ENCODE data around the gene WASF2.
"Not testable (repeated sequence)": the region's sequence is repeated elsewhere in the genome, so short reads cannot be mapped to it uniquely, and the experiment has no call there.

Gene WASF2

DNA sequence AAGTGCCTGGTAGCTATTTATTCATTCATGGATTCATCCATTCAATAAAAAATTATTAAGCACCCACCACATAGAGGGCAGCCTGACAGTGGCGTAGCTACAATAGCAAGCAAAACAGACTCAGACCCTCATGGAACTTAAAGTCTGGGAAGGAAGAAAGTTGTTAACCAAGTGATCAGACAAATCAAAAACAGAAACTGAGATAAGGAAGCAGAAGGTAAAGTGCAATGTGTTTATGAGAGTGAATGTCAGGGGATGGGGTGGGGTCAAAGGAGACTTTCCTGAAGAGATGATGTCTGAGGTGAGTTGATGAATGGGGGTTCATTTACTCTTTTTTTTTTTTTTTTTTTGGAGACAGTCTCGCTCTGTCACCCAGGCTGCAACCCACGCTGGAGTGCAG, 2.8 kb upstream of the WASF2 start:
- DNase-seq, result no peak

DNA sequence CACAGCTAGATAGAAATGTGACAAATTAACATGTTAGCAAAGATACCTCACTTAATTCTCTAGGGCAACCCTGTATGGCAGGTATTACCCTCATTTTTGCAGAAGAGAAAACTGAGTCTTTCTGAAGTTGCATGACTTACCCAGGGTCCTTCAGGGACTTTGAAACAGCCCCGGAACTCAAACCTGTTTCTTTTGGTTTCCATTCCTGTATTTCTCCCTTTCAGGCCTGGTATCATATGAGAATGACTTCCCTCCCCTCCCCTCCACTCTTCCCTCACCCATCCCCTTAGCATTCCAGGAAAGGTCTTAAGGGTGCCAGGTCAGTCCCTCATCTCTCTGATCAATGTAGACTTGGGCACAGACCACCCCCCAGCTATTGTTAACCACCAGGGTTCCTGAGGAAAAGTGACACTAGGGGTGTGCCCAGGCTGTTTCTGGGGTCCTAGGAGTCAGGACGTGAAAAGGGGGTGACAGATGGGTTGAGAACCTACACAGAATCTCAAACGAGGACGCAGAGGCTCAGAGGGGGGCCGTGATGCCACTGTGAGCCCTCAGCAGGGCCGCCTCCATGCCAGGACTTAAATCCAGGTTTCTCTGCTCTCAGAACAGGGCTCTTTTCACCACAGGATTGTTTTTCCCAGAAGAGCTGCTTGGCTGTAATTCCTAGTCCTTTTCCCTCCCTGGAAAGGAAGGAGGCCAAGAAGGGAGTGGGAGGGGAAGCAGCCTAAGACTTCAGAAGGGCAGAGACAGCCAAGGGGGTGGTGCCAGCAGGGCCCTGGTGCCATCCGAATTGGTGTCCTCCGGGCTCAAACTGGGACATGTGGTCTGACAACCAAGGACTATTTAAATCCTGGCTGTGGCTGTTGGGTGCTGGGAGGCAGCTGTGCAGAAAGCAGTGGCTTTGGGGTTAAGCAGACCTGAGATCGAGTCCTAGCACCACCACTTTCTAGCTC, 2.1 kb upstream of the WASF2 start:
- no peak for DNase-seq

DNA sequence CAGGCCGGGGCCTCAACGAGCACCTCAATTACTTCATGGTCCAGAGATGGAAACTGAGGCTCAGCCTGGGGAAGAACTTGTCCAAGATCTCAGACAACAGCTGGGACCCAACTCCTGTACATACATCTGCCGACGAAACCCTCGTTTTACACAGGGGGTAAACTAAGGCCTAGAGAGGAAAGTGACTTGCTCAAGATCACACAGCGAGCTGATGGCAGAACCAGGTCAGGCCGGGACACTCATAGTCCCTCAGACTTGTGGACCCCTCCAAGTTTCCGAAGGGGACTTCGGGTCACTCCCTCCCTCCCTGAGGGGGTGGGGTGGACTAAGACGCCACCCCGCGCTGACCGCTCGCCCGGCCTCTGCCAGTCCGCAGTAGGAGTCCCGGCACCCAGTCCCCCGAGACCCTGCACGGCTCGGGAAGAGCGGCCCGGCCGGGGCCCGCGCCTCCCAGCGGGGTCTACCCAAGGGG, 430 bp downstream of the WASF2 start:
- no peak for DNase-seq

- no peak for DNase-seq
Measured at GRCh38 chr1:27487966-27488884, 1.7 kb downstream of the WASF2 start.

GRCh38 chr1:27485363-27485762, 4.6 kb downstream of the WASF2 start:
- no peak for DNase-seq

- DNase-seq, result no peak
Measured at GRCh38 chr1:27483659-27484058, 6.3 kb downstream of the WASF2 start.

- DNase-seq, result no peak
Measured at GRCh38 chr1:27481994-27482620, 7.9 kb downstream of the WASF2 start.

GRCh38 chr1:27478098-27478497, 11.9 kb downstream of the WASF2 start:
- DNase-seq, result no peak

GRCh38 chr1:27476237-27476636, 13.7 kb downstream of the WASF2 start:
- no peak for DNase-seq

DNA sequence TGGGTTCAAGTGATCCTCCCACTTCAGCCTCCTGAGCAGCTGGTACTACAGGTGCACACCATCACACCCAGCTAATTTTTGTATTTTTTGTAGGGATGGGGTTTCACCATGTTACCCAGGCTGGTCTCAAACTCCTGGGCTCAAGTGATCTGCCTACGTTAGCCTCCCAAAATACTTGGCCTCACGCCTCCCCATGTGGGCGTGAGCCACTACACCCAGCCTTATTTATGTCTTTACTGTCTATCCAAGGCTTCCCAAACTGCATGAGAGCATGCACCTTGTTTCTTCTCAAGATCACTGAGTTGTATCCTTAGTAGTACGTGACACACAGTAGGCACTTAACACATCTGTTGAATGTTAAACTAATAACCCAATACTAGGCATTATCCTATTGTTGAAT, 14.2 kb downstream of the WASF2 start:
- DNase-seq, result no peak

DNA sequence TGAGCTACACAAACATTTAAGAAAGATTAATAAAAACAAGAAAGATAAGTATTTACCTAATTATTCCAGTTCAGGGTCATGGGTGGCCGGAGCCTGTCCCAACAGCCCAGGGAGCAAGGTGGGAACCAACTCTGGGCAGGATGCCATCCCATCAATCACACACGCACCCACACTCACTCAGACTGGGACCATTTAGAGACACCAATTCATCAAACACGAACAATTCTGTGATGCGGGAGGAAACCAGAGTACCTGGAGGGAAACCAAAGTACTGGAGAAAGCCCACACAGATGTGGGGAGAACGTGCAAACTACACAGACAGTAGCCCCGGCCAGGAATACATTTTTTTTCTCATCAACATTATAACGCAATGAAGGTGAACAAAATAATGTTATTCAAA, 16.2 kb downstream of the WASF2 start:
- DNase-seq, result no peak

GRCh38 chr1:27472098-27472497, 17.9 kb downstream of the WASF2 start:
- DNase-seq, result not testable (repeated sequence)

GRCh38 chr1:27471477-27471876, 18.5 kb downstream of the WASF2 start:
- DNase-seq, result no peak

- DNase-seq, result no peak
Measured at GRCh38 chr1:27469334-27469733, 20.6 kb downstream of the WASF2 start.

DNA sequence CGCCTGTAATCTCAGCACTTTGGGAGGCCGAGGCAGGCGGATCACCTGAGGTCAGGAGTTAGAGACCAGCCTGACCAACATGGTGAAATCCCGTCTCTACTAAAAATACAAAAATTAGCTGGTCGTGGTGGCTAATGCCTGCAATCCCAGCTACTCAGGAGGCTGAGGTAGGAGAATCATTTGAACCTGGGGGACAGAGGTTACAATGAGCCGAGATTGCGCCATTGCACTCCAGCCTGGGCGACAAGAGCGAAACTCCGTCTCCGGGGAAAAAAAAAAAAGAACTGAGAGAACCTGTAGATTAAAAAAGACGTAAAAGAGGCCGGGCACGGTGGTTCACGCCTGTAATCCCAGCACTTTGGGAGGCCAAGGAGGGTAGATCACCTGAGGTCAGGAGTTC, 21.6 kb downstream of the WASF2 start:
- DNase-seq, result not testable (repeated sequence)

DNA sequence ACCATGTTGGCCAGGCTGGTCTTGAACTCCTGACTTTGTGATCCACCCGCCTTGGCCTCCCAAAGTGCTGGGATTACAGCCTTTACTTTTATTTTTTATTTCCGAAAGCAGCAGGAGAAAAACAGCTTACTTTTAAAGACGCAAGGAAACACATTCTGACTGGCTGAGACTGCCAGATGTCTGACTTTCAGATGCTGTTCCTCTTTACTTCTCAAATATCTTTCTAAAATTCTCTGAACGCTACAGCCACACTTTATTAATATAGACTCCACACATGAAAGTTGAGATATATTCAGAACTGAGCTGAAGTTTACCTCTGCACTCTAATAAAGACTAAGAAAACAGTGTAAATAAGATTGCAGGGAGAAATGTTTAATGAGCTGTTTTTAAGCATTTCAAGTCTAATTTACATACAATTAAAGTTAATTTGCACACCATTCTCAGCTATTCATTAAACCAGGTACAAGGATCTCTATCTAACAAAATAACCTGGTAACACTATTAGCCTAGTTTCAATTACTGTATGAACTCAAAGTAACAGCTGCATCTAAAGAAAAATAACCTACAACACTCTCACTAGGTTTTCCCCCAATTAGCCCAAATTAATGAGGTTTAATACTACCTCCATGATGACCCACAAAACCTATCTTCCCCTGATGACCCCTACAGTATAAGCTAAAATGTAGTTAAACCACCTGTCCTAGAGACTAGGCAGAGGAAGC, 24.9 kb downstream of the WASF2 start:
- no peak for DNase-seq

- not testable (repeated sequence) for DNase-seq
Measured at GRCh38 chr1:27463916-27464315, 26.1 kb downstream of the WASF2 start.

DNA sequence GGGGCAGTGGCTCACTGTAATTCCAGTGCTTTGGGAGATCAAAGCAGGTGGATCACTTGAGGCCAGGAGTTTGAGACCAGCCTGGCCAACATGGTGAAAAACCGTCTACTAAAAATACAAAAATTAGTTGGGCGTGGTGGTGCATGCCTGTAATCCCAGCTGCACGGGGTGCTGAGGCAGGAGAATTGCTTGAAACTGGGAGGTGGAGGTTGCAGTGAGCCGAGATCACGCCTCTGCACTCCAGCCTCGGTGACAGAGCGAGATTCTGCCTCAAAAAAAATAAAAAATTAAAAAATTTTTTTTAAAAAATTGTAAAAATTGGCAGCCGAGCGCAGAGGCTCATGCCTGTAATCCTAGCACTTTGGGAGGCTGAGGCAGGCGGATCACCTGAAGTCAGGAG, 31.4 kb downstream of the WASF2 start:
- not testable (repeated sequence) for DNase-seq

- no peak for DNase-seq
Measured at GRCh38 chr1:27455139-27455811, 34.7 kb downstream of the WASF2 start.

- DNase-seq, result no peak
Measured at GRCh38 chr1:27454610-27455009, 35.4 kb downstream of the WASF2 start.

DNA sequence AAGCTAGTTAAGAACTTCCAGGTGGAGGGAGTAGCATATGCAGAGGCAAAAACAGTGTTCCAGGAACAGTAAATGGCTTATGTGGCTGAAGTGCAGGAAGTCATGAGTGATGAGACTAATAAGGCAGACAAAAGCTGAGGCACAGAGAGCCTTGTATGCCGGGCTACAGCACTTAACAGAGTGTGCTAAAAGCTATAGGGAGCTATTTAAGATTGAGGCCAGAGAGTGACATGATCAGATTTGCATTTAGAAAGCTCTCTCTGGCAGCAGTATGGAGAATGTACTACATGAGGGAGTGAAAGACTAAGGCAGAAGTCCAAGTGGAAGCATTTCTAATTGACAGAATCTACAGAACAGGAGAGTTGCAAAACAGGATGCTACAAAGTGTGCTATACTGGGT, 38.6 kb downstream of the WASF2 start:
- DNase-seq, result no peak

GRCh38 chr1:27448982-27449381, 41.0 kb downstream of the WASF2 start:
- DNase-seq, result no peak
